Uterus (tissue), 2 donors: ENCODE results near the gene CHAF1A.

ENCODE experiments used
- POLR2A ChIP-seq, 2 donors: fragments of 450-650 bp; IDR thresholded peaks; one replicate each; pipeline ENCODE4 v1.6.1; 2016; ENCODE audit warnings: antibody characterized with exemption in 2 of 2, mild to moderate bottlenecking in 1 of 2, moderate library complexity in 1 of 2
- TF ChIP-seq, protein P1 (sequence below), 4 experiments: fragments of 200-600 bp in 2 of 4; fragments of 450-650 bp in 2 of 4; sonication (generic) in 2 of 4; IDR thresholded peaks; one replicate each; pipeline ENCODE4 v1.5.1; 2016 to 2019; ENCODE audit warnings: antibody characterized with exemption in 4 of 4, mild to moderate bottlenecking in 2 of 4, moderate library complexity in 1 of 4

DNA sequence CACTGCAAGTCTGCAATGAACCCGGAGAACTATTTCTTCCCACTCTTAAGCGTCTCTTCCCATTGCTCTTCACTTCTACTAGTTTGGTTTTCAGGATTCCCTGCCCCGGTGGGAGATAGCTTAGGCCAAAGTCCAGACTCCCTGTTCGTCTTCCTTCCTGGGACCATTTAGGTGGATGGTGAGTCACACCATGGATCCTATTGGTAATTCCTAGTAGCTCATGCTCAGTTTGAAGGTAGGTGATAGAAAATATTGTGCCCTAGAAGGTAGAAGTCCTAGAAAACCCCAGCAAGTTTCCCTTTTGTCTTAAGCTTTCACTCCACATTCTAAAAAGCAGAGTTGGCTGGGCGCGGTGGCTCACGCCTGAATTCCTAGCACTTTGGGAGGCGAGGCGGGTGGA, 13.8 kb downstream of the CHAF1A start:
- TF ChIP-seq, protein P1, sequence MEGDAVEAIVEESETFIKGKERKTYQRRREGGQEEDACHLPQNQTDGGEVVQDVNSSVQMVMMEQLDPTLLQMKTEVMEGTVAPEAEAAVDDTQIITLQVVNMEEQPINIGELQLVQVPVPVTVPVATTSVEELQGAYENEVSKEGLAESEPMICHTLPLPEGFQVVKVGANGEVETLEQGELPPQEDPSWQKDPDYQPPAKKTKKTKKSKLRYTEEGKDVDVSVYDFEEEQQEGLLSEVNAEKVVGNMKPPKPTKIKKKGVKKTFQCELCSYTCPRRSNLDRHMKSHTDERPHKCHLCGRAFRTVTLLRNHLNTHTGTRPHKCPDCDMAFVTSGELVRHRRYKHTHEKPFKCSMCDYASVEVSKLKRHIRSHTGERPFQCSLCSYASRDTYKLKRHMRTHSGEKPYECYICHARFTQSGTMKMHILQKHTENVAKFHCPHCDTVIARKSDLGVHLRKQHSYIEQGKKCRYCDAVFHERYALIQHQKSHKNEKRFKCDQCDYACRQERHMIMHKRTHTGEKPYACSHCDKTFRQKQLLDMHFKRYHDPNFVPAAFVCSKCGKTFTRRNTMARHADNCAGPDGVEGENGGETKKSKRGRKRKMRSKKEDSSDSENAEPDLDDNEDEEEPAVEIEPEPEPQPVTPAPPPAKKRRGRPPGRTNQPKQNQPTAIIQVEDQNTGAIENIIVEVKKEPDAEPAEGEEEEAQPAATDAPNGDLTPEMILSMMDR (IDR thresholded peaks at IDR 0.05), result no peak
- no peak for TF ChIP-seq POLR2A (IDR thresholded peaks at IDR 0.05)
